A549 (cell line): Measurements from ENCODE around the gene SLC2A8.

Experiments used
- CHD2 ChIP-seq: fragments of 150-350 bp; IDR thresholded peaks from 2 replicates; pipeline ENCODE4 v1.6.1; 2014; ENCODE audit warnings: low read length; ENCODE audit not compliant: partially characterized antibody
- JUN ChIP-seq, 2 experiments: fragments of >200 bp; sonication (Bioruptor Twin); formaldehyde crosslinking; IDR thresholded peaks; 2 replicates in 1 of 2; 3 replicates in 1 of 2; pipeline ENCODE4 v1.6.1; 2016 to 2017
- KDM1A ChIP-seq: fragments of 200-600 bp; sonication (generic); IDR thresholded peaks from 2 replicates; pipeline ENCODE4 v1.6.1; 2016; ENCODE audit warnings: low read depth, mild to moderate bottlenecking
- POLR2A ChIP-seq: IDR thresholded peaks from 2 replicates; pipeline ENCODE4 v1.6.1; 2012; ENCODE audit warnings: mild to moderate bottlenecking, low read length
- RNF2 ChIP-seq: fragments of 200-600 bp; sonication (generic); IDR thresholded peaks from 2 replicates; pipeline ENCODE4 v1.6.1; 2016; ENCODE audit warnings: low read depth, mild to moderate bottlenecking, antibody characterized with exemption, moderate library complexity, borderline replicate concordance
- SMC3 ChIP-seq: fragments of >200 bp; sonication (Bioruptor Twin); formaldehyde crosslinking; IDR thresholded peaks from 3 replicates; pipeline ENCODE4 v1.6.1; 2018; ENCODE audit warnings: inconsistent platforms
- ZC3H11A ChIP-seq: fragments of 450-650 bp; IDR thresholded peaks from 2 replicates; pipeline ENCODE4 v1.6.1; 2014; ENCODE audit warnings: antibody characterized with exemption, mild to moderate bottlenecking
- TF ChIP-seq, protein P1 (sequence below): fragments of >200 bp; sonication (Bioruptor Twin); formaldehyde crosslinking; IDR thresholded peaks from 3 replicates; pipeline ENCODE4 v1.5.1; 2016

DNA sequence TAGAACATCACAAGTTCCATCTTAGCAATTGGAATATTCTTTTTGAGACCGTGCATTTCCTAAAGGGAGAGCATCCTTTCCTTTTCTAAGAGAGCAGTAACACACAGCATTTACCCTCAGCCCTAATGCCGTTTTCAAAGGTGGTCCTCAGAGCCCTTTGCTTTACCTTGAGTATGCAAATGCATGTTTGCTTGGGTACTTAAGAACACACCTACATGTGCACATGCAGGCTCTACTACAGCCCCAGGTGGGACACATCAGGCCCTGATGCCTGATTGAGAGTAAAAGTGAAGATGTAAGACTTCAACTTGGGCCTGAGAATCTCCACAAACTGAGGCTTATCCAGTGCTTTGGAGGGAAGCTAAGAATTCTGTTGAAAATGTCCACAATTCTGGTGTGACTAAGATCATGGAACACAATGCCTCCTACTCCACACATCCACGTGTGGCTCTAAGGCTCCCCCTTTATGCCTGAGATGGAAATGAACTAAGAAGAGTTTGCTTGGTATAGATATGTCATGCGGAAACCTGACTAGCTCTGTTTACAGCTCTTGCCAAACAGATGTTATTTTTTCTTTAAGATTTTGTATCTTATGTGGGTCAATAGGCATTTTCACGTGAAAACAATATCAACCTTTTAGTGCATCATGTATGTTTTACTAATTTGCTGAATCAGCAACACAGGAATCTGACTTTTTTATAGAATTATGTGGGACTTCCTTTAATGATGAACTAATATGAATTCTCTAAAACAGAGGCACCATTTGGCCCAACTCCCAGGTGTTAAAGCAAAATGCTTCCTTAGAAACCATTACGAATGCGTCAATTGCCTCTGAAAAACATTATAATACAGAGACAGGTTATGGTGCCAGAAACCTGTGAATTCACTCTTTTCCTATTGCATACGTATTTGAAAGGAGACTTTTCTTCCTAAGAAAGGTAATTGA lies 48.9 kb upstream of the SLC2A8 start:
- TF ChIP-seq CHD2 = no peak
- peak; percentile 80 for TF ChIP-seq SMC3
- TF ChIP-seq ZC3H11A = no peak
- TF ChIP-seq KDM1A = no peak
- TF ChIP-seq JUN (IDR thresholded peaks at IDR 0.05) = no peak
- no peak for TF ChIP-seq POLR2A
- TF ChIP-seq RNF2 = no peak
- TF ChIP-seq, protein P1, sequence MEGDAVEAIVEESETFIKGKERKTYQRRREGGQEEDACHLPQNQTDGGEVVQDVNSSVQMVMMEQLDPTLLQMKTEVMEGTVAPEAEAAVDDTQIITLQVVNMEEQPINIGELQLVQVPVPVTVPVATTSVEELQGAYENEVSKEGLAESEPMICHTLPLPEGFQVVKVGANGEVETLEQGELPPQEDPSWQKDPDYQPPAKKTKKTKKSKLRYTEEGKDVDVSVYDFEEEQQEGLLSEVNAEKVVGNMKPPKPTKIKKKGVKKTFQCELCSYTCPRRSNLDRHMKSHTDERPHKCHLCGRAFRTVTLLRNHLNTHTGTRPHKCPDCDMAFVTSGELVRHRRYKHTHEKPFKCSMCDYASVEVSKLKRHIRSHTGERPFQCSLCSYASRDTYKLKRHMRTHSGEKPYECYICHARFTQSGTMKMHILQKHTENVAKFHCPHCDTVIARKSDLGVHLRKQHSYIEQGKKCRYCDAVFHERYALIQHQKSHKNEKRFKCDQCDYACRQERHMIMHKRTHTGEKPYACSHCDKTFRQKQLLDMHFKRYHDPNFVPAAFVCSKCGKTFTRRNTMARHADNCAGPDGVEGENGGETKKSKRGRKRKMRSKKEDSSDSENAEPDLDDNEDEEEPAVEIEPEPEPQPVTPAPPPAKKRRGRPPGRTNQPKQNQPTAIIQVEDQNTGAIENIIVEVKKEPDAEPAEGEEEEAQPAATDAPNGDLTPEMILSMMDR = peak; percentile 73
